Left lung (tissue), 10 donors: ENCODE results near the gene TNKS2. TPM values are rescaled to one million over a fixed set of nuclear protein-coding genes. Genes with fewer than 3 reads are reported as not detected.

Source experiments
- ATAC-seq: fragments of 200-7000 bp; cut with Tn5 transposase; one replicate; pipeline ENCODE4 v1.9.1; 2020; ENCODE audit warnings: moderate library complexity
- DNase-seq, 4 donors: peaks; one replicate each; pipeline ENCODE4 v3.0.0-alpha.2; 2013 to 2020
- H3K27ac ChIP-seq, 2 donors: fragments of 200-600 bp; sonication (generic) in 1 of 2; one replicate each; pipeline versions ENCODE4 v1.5.0 to v1.8.0; 2020 to 2021
- H3K27me3 ChIP-seq, 2 donors: fragments of 200-600 bp; sonication (generic) in 1 of 2; one replicate each; pipeline versions ENCODE4 v1.5.0 to v1.8.0; 2020 to 2021
- H3K36me3 ChIP-seq, 2 donors: fragments of 200-600 bp; sonication (generic) in 1 of 2; one replicate each; pipeline versions ENCODE4 v1.5.0 to v1.8.0; 2020 to 2021
- H3K4me1 ChIP-seq, 2 donors: fragments of 200-600 bp; one replicate each; pipeline ENCODE4 v1.8.0; 2021
- H3K4me3 ChIP-seq, 2 donors: fragments of 200-600 bp; sonication (generic) in 1 of 2; one replicate each; pipeline versions ENCODE4 v1.5.0 to v1.8.0; 2020 to 2021; ENCODE audit warnings: mild to moderate bottlenecking in 1 of 2
- H3K9me3 ChIP-seq, 2 donors: fragments of 200-600 bp; sonication (generic) in 1 of 2; one replicate each; pipeline versions ENCODE4 v1.5.0 to v1.8.0; 2020 to 2021
- CTCF ChIP-seq, 2 donors: fragments of 200-600 bp; sonication (generic) in 1 of 2; IDR thresholded peaks; one replicate each; pipeline versions ENCODE4 v1.5.0 to v1.8.0; 2021; ENCODE audit warnings: antibody characterized with exemption in 2 of 2
- intact Hi-C, 2 donors: fragments of 100-400 bp; cut with DNase I; formaldehyde crosslinking; loops; one replicate each; pipeline versions ENCODE4 v1.11.2 to v1.14.2; 2022
- polyA plus RNA-seq, 6 donors: library from polyadenylated mRNA; unstranded; fragments of 120-200 nt; gene quantifications; one replicate each; pipeline ENCODE4 v1.2.1, GENCODE V29; 2013; ENCODE audit not compliant: insufficient read length in 6 of 6
- total RNA-seq, 2 donors: library from RNA; stranded (reverse); fragmentation: NEBNext Ultra II Directional; extraction: Animal tissue kit (Norgen Biotek cat#: 25700); gene quantifications; one replicate each; pipeline ENCODE4 v1.2.1, GENCODE V29; 2021
- donor health status: DM: no; HTN: yes; CAD: no.
- donor health status: DM: no; HTN: no; CAD: no.

The TNKS2 gene
- total and polyA plus RNA-seq, 8 donors = 37.1 to 66.0 (median 57.7) TPM

DNA sequence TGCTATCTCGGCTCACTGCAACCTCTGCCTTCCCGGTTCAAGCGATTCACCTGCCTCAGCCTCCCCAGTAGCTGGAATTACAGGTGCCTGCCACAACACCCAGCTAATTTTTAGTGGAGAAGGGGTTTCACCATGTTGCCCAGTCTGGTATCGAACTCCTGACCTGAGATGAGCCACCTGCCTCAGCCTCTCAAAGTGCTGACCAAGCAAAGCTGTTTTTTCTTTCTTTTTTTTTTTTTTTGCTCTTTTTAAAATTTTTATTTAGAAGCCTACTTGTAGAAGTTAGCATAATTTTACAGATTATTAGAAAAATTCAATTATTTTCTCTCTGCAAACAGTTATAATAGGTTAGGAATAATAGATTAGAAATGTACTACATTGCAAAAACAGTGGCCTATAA lies 112.2 kb downstream of the TNKS2 start:
- intact Hi-C loops = no loop called here
- Histone ChIP-seq H3K9me3 (no peaks in the 10 kb centered on the region), H3K4me1 (peaks cover 5 to 23% of the 10 kb centered on the region in 2 donors), H3K27ac (no peak overlapping the region), H3K27me3 (peaks cover 0 to 11% of the 10 kb centered on the region in 2 donors), H3K36me3 (no peaks in the 10 kb centered on the region), H3K4me3 (no peak overlapping the region)
- no peak for DNase-seq
- no peak for TF ChIP-seq CTCF (IDR thresholded peaks at IDR 0.05)
- no peak for ATAC-seq

Other genes with a start within 250 kb of the TNKS2 start
- gene PPP1R3C, start 165.4 kb upstream of the TNKS2 start, total RNA-seq = 10 to 100 TPM; 16.8 to 24.0 TPM
- 100 to 1,000 TPM; 178 to 237 (median 205) TPM for gene PPP1R3C, start 165.4 kb upstream of the TNKS2 start, polyA plus RNA-seq
- gene FGFBP3, start 111.1 kb downstream of the TNKS2 start, total RNA-seq = 1 to 10 TPM in 1 of 2 donors, under 1 TPM in 1; 0.76 to 1.5 TPM
- gene FGFBP3, start 111.1 kb downstream of the TNKS2 start, polyA plus RNA-seq = 1 to 10 TPM; 3.4 to 4.2 (median 3.7) TPM
- 10 to 100 TPM; 24.2 to 29.1 TPM for gene BTAF1, start 125.3 kb downstream of the TNKS2 start, total RNA-seq
- 10 to 100 TPM; 48.1 to 59.8 (median 52.1) TPM for gene BTAF1, start 125.3 kb downstream of the TNKS2 start, polyA plus RNA-seq